NOMO-1 (cell line): ENCODE results near the gene VIL1.

ENCODE experiments used
- DNase-seq, 2 experiments: peaks; one replicate each; lab custom pipeline; 2025; ENCODE audit not compliant: unreplicated experiment in 2 of 2; lab: John Stamatoyannopoulos, UW

The VIL1 gene

DNA sequence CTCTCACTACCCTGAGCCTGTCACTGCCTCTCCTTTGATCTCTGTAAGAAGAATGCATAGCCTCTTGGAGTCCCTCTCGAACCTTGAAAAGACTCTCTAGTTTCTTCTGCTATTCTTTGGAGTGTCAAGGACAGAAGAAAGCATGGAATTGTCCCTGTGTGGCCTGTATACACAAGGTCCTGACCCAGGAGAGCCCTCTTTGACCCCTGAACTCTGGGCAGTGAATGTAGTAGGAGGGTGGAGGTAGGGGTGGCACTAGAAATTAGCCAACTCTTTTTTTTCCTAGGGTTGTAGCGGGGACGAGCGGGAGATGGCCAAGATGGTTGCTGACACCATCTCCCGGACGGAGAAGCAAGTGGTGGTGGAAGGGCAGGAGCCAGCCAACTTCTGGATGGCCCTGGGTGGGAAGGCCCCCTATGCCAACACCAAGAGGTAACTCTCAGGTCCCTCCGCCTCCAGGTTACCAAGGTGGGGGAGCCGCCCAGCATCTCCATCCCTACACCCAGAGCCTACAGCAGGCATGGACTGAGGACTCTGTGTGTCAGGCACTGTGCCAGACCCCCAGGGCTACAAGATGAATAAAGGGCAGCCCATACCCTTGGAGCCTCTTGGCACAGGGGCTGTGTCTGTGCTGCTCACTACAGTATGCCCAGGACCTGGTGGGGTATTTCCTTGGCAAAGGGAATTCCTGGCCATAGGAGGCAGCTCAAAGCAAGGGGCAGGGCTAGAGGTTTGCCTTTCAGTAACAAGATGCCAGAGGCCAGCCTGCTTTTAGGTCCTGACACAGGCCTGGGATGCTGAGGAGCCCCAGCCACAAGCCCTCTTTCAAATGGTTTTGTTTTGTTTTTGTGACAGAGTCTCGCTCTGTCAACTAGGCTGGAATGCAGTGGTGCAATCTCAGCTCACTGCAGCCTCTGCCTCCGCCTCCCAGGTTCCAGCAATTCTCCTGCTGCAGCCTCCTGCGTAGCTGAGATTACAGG is 16.4 kb downstream of the VIL1 start:
- no peak for DNase-seq

DNA sequence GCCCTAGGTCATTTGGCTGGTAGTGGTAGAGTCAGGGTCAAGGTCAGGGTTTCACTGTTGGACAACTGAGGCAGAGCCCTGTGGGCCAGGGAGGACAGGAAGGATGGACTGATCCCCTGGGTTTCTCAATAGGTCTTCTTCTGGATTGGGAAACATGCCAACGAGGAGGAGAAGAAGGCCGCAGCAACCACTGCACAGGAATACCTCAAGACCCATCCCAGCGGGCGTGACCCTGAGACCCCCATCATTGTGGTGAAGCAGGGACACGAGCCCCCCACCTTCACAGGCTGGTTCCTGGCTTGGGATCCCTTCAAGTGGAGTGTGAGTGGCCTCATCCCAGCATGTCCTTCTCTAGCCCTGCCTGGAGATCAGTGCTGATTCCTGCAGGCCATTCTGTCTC is 18.1 kb downstream of the VIL1 start:
- DNase-seq, result no peak

DNA sequence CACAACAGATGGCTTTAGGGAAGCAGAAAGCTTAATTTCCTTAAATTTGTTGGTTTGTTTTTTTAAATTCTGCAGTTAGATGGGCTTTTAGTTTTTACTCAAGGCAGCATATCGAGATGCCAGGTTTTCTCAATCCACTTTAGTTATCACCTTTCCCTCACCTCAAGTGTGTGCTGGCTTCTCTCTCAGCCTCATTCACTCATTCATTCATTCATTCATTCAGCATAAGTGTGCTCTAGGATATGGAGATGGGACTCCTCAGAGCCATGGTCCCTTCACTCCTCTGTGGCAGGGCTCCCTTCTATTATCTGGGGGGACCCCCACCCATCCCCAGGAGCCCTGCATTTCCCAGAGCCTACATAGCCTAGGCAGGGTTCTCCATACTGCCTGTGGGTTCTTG is 19.0 kb downstream of the VIL1 start:
- no peak for DNase-seq

DNA sequence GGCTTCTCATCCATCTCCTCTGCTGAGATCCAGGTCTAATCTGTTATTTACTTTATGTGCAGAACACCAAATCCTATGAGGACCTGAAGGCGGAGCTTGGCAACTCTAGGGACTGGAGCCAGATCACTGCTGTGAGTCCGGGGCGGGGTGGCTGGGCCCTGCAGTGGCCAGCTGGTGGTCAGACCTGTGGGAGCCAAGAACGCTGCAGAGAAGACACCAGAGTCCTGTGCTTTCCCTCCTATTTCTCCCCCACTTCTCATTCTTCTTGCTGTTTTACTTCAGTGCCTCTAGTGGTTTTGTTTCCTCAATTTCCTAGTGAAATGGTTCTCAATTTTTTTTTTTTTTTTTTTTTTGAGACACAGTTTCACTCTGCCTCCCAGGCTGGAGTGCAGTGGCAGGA is 19.7 kb downstream of the VIL1 start:
- peak; percentile 27 to 57 for DNase-seq

DNA sequence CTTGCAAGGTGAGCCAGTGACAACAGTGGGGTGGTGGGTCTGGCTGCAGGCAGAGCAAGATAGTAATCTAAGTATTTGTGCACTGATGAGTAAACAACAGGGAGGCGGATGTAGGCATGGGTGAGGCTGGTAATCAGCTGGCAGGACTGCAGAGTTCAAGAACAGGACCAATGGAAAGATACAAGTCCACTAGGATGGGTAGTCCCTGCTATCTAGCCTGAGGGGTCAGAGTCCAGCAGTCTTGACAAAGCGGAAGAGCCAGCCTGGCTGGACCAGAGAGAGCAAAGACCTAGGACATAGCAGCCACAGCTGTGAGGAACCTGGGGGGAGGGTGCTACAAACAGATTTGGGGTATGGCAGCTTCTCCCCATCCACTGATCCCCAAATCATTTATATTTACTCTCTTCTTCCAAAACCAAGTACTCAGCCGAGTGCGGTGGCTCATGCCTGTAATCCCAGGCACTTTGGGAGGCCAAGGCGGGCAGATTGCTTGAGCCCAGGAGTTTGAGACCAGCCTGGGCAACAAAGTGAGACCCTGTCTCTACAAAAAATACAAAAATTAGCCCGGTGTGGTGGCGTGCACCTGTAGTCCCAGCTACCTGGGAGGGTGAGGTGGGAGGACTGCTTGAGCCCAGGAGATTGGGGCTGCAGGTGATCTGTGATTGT is 25.9 kb downstream of the VIL1 start:
- no peak for DNase-seq

DNA sequence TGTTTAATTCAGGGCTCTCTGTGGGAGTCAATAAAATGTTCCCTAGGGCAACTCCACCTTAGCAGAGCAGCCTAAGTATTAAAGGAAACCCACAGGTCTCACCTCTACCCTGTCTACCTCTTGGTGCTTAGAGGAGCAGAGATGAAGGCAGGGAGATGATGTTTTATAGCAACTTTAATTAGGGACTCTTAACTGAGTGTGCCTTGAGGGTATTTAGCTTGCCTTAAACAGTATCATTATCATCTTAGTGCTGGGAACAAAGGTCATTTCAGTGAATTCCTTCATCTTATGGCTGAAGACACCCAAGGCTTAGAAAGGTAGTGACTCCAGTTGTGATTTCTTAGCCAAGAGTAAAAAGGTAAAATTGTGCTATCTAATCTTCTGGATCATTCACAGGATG is 26.7 kb downstream of the VIL1 start:
- no peak for DNase-seq

DNA sequence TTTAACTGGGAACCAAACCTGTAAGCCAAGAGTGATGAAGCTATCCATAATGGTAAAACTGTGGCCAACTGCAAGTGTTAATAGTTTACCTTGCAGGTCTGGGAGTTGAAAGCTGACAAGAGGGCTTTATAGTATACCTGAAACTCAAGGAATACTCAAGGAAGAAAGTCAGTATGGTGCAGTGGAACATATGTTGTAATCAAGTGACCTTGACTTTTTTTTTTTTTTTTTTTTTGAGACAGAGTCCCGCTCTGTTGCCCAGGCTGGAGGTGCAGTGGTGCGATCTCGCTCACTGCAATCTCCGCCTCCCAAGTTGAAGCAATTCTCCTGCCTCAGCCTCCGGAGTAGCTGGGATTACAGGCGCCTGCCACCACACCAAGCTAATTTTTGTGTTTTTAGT is 27.6 kb downstream of the VIL1 start:
- no peak for DNase-seq

DNA sequence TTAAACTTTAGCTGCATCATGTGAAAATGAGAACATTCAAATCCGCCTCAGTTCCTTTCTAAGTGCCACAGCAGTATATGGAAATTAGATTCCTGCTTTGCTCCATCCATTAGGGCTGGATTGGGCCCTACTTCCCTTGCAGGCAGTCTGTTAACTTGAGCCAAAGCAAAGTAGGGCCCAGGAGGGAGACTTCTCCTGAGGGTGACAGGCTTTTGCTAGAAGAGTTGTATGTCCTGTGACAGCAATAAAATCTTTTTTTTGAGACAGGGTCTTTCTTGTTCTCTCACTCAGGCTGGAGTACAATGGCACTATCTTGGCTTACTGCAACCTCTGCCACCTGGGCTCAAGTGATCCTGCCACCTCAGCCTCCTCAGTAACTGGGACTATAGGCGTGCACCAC is 28.1 kb downstream of the VIL1 start:
- no peak for DNase-seq

DNA sequence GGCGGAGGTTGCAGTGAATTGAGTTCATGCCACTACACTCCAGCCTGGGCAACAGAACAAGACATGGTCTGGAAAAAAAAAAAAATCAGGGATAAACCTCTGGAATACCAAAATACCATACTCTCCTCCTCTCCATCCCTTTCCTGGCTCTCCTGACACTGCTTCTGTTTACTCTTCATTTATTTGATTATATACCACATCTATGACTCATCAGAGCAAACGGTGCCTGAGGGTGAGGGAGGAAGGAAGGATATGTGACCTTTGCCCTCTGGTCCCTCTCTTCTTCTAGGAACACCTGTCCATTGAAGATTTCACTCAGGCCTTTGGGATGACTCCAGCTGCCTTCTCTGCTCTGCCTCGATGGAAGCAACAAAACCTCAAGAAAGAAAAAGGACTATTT is 30.0 kb downstream of the VIL1 start:
- DNase-seq, result no peak

DNA sequence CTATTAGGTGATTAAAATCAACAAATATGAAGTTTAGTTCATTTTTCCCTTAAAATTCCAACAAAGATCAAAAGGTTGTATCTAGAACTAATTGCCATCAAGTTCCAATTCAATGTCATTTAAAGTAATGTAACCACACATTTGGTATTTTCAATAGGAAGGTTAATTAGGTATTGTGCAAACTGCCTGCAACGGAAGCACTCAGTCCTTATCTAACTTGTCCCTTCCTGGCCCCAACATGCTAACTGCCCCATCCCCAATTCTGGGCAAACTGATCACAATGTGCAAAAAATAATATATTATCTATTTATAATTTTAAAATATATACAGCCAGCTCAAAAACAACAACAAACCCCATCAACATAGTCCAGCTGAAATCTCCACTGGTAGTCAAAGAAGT is 33.2 kb downstream of the VIL1 start:
- no peak for DNase-seq

DNA sequence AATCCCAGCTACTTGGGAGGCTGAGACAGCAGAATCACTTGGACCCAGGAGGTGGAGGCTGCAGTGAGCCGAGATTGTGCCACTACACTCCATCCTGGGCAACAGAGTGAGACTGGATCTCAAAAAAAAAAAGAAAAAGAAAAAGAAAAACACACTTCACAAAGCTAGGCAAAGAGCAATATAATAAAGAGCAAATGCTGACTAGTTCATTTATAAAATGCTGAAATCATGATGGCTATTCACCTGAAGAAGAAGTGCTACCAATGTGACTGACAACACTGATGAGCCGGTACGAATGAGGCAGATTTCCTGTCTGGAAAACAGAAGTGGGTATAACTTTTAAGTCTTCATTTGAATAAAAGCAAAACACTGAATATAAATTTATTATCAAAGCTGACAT is 37.9 kb downstream of the VIL1 start:
- DNase-seq, result no peak

DNA sequence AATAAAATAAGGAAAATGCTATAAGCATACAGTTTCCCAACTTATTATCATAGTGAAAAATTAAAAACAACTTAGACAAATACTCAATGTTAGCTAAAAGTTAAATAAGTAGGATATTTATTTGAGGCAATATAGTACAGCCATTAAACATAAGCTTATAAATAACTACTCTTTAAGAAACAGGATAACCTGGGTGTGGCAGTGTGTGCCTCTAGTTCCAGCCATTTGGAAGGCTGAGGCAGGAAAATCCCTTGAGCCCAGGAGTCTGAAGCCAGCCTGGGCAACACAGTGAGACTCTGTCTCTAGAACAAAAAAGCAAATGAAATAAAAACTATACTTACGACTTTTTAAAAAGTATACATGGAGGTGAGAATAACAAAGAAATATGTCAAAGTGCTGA is 39.7 kb downstream of the VIL1 start:
- DNase-seq, result no peak

DNA sequence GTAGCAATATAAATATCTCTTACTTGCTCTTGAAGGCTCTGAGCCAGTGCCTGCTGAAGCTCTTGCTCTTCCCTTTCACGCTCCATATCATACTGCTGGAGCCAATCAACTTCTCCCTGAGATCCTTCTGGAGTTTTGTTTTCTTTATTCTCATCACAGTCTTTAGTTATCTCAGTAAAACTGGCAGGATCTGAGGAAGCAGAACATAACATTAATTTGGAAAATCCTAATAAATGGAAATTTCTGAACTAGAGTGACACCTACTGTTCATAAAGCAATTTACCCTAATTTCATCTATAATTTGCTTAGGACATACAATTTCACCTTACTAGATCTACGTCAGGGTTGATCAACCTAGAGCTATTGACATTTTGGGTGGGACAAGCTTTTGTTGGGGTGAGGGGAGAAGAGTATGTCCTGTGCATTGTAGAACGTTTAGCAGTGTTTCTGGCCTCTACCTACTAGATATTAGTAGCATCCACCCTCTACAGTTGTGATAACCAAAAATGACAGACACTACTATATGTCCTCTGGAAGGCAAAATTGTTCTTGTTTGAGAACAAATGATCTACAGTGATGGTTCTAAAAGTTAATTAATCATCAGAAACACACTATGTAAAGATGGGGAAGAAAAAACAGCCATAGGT is 47.2 kb downstream of the VIL1 start:
- no peak for DNase-seq

DNA sequence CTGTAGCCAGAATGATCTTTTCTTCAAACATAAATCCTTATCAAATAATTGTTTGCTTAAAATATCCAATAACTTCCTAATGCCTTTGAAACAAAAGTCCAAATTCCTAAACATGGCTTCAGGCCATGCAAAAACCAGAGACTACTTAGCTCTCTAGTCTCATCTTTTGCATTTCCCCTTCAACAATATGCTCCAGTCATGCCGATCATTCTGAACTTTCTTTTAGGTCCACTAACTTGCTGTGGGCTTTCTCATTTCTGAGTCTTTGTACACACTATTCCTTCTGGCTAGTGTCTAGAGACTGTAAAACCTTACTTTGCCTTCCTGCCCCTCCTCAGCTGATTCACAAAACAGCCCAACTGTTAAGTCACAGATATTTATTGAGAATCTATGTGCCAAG is 51.5 kb downstream of the VIL1 start:
- DNase-seq, result no peak

DNA sequence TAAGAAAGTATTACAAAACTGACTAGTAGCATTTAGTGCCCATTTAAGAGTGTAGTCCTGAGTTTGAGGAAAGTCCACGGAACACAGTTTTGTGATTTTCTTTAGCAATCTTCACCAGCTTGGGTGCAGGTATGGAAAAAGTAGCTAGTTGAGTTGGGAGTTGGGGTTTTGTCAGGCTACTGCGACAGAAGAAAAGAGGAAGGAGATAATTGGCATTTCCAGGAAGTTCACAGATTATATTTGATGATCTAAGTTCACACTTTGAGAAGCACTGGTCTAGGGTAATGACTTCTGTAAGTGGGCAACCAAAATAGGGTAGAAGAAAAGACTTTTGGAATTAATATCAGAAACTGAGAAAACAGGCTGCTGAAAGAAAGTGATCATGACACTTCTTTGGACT is 52.1 kb downstream of the VIL1 start:
- DNase-seq, result peak; percentile 11 to 20

DNA sequence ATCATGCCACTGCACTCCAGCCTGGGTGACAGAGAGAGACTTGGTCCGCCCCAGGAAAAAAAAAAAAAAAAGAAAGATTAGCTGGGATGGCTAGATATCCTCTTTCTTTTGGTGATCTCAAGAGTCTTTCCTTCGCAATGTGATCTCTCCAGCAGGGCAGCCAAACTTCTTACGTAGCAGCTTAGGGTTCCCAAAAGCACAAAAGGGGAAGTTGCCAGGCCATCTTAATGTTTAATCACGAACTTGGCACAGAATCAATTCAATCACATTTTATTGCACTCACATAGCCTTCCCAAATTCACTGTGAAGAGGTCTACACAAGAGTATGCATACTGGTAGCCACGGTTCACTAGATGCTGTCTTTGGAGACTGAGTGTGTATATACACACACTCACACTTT is 53.1 kb downstream of the VIL1 start:
- peak; percentile 20 to 68 for DNase-seq

DNA sequence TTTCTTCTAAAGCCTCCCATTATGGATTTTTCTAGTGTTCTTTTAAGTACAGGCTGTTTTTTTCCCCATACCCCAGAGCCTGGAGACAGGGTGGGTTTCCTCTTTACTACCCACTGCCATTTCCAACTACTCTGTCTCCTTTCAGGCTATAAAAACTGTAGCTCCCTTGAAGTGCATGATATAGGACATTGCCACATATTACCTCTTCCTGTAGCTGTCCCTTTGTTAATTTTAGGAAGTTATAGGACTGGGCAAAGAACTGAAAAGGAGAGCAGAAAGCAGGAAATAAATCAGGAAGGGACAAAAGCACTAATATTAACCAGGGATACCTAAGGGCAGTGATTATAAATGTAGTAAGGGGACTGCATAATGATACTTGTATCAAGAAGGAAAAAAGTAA is 54.1 kb downstream of the VIL1 start:
- peak; percentile 4 to 45 for DNase-seq

DNA sequence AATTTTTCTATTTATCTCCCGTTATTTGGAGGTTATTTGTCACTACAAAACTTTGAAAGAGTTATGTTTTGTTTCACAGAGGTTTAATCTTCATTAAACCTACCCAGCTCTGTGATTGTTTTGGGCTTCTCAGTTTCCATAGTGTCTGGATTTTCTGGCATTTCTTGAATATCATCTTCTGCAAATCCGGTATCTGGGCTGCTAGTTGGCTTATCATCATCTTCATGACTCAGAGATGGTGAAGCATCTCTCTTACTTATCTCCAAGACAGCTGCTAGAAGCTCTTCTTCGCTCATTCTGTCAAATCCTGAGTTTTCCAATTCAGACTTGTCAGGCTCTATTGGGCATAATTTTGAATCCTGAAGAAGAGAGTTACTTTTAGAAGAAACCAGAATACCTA is 55.6 kb downstream of the VIL1 start:
- DNase-seq, result no peak

DNA sequence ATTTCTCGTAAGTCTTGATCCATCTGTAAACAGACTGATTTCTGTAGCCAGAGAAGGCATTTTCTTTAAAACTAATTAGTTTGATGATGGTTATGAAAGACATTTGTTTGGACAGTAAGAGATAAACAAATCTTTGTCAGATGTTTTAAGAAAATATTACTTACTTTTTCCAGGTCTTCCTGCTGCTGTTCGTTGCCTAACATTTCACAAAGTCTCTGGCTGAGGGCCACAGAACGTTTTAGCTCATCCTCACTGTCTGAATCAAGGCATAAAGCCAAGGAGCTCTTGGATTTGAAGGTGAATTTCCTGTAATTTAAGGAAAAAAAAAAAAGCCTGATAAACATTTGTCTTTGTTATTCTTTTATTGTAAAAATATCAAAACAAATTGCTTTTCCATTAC is 57.8 kb downstream of the VIL1 start:
- DNase-seq, result no peak

DNA sequence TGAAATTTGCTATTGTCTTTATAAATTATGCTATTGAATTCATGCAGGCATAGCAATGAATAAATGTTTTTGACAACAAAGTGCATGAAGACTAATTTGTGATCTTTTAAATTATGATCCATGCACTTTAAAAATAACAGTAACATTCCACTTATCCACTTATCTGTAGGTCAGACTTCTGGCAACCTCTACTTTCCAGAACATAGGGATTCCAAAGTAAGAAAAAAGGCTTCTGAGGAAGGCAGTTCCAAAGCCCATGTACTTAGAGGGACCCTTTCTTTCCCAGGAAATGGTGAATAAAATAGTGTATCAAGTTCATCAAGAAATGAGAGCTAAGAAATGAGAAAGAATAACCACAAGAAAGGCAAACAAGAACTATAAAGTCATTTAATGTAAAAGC is 58.3 kb downstream of the VIL1 start:
- no peak for DNase-seq

DNA sequence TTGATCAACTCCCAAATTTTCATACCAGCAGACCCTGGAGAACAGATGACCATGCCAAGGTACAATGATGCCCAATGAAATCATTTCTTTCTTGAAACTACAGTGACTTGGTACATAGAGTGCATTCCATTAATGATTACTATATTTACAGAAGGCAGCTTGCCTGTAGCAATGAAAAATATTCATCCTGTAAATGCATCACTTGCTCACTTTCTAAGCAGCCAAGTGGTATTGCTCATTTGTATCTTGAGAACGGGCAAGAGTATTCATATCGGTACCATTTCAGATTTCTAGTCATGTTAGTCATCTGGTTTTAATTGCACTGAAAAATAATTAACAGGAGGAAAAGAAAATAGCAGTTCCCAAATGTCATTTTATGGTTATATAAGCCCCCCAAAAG is 59.6 kb downstream of the VIL1 start:
- no peak for DNase-seq

DNA sequence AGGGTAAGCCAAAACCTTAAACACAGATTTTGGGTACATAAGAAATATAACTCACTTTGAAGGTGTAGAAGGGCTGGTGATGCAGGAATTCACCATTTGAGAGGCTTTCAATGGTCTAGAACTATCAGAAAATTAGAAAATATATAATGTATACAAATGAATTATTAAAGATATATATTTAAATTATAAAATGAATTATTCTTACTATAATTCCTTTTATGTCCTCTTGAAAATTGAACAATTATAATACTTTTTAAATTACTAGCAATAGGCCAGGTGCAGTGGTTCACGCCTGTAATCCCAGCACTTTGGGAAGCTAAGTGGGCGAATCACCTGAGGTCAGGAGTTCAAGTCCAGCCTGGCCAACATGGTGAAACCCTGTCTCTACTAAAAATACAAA is 60.7 kb downstream of the VIL1 start:
- no peak for DNase-seq
